ENCODE measurements around the gene GNB1.

- TF ChIP-seq POLR2A (IDR thresholded peaks at IDR 0.05; ENCODE audit: low read depth, low read length), result no peak
- no peak for TF ChIP-seq RAD21 (IDR thresholded peaks at IDR 0.05; ENCODE audit: low read length)
- no peak for TF ChIP-seq BHLHE40 (IDR thresholded peaks at IDR 0.05; ENCODE audit: low read depth, low read length)
- TF ChIP-seq, protein P1, sequence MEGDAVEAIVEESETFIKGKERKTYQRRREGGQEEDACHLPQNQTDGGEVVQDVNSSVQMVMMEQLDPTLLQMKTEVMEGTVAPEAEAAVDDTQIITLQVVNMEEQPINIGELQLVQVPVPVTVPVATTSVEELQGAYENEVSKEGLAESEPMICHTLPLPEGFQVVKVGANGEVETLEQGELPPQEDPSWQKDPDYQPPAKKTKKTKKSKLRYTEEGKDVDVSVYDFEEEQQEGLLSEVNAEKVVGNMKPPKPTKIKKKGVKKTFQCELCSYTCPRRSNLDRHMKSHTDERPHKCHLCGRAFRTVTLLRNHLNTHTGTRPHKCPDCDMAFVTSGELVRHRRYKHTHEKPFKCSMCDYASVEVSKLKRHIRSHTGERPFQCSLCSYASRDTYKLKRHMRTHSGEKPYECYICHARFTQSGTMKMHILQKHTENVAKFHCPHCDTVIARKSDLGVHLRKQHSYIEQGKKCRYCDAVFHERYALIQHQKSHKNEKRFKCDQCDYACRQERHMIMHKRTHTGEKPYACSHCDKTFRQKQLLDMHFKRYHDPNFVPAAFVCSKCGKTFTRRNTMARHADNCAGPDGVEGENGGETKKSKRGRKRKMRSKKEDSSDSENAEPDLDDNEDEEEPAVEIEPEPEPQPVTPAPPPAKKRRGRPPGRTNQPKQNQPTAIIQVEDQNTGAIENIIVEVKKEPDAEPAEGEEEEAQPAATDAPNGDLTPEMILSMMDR (conservative IDR thresholded peaks at IDR 0.05; ENCODE audit: low read depth, low read length), result no peak
- no peak for TF ChIP-seq RFX5 (IDR thresholded peaks at IDR 0.05; ENCODE audit: low read depth, low read length)
- TF ChIP-seq CHD1 (IDR thresholded peaks at IDR 0.05; ENCODE audit: low read depth, low read length), result no peak
- TF ChIP-seq, protein P2, sequence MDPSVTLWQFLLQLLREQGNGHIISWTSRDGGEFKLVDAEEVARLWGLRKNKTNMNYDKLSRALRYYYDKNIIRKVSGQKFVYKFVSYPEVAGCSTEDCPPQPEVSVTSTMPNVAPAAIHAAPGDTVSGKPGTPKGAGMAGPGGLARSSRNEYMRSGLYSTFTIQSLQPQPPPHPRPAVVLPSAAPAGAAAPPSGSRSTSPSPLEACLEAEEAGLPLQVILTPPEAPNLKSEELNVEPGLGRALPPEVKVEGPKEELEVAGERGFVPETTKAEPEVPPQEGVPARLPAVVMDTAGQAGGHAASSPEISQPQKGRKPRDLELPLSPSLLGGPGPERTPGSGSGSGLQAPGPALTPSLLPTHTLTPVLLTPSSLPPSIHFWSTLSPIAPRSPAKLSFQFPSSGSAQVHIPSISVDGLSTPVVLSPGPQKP (IDR thresholded peaks at IDR 0.05; ENCODE audit: borderline replicate concordance, low read depth, low read length), result no peak
- TF ChIP-seq CEBPB (IDR thresholded peaks at IDR 0.05; ENCODE audit: low read depth, low read length), result no peak
- no peak for TF ChIP-seq FOS (IDR thresholded peaks at IDR 0.05; ENCODE audit: low read depth, low read length)
- no peak for TF ChIP-seq USF2 (IDR thresholded peaks at IDR 0.05; ENCODE audit: low read depth, low read length)
Measured at GRCh38 chr1:1827089-1827848, 63.6 kb downstream of the GNB1 start.

Data from IMR-90 (cell line).